NCI-H460 (cell line): ENCODE data around the gene ZNF200. TPM values are rescaled to one million over a fixed set of nuclear protein-coding genes. Genes with fewer than 3 reads are reported as not detected.
"Not testable (repeated sequence)": the region's sequence is repeated elsewhere in the genome, so short reads cannot be mapped to it uniquely, and the experiment has no call there.

Experiments used
- DNase-seq: peaks from one replicate; pipeline ENCODE4 v3.0.0-alpha.2; 2016; ENCODE audit warnings: low read depth; ENCODE audit errors: extremely low read depth
- total RNA-seq: library from RNA; depleted of rRNA; stranded (reverse); fragments of >200 nt; shearing (Covaris generic); gene quantifications from 2 replicates; pipeline ENCODE4 v1.2.3, GENCODE V29; 2014

The ZNF200 gene
- total RNA-seq, 1 experiment from 2014 or later = 14.5 TPM

GRCh38 chr16:3207086-3207953, 27.6 kb downstream of the ZNF200 start:
- DNase-seq = no peak

GRCh38 chr16:3205939-3206338, 29.0 kb downstream of the ZNF200 start:
- DNase-seq = not testable (repeated sequence)

GRCh38 chr16:3202903-3203539, 31.9 kb downstream of the ZNF200 start:
- no peak for DNase-seq

GRCh38 chr16:3198334-3199072, 36.5 kb downstream of the ZNF200 start:
- no peak for DNase-seq

GRCh38 chr16:3197694-3198333, 37.1 kb downstream of the ZNF200 start:
- DNase-seq = not testable (repeated sequence)

- DNase-seq = no peak
Measured at GRCh38 chr16:3195975-3196374, 39.0 kb downstream of the ZNF200 start.

- no peak for DNase-seq
Measured at GRCh38 chr16:3194792-3195191, 40.2 kb downstream of the ZNF200 start.

GRCh38 chr16:3193221-3194212, 41.4 kb downstream of the ZNF200 start:
- DNase-seq = no peak

- DNase-seq = no peak
Measured at GRCh38 chr16:3192476-3193019, 42.4 kb downstream of the ZNF200 start.

GRCh38 chr16:3190949-3191353, 44.0 kb downstream of the ZNF200 start:
- no peak for DNase-seq

GRCh38 chr16:3189869-3190268, 45.1 kb downstream of the ZNF200 start:
- DNase-seq = no peak

GRCh38 chr16:3188925-3189825, 45.8 kb downstream of the ZNF200 start:
- peak; percentile 62 for DNase-seq

- DNase-seq = no peak
Measured at GRCh38 chr16:3188675-3188924, 46.4 kb downstream of the ZNF200 start.

GRCh38 chr16:3187798-3188674, 46.9 kb downstream of the ZNF200 start, which contains the start of gene OR1F1:
Gene OR1F1, plus strand, starts transcription at chr16:3188204.
- peak; percentile 68 for DNase-seq

GRCh38 chr16:3186946-3187690, 47.8 kb downstream of the ZNF200 start:
- no peak for DNase-seq

GRCh38 chr16:3183445-3184139, 51.4 kb downstream of the ZNF200 start:
- no peak for DNase-seq
